ENCODE results near the gene TACR2.

DNA sequence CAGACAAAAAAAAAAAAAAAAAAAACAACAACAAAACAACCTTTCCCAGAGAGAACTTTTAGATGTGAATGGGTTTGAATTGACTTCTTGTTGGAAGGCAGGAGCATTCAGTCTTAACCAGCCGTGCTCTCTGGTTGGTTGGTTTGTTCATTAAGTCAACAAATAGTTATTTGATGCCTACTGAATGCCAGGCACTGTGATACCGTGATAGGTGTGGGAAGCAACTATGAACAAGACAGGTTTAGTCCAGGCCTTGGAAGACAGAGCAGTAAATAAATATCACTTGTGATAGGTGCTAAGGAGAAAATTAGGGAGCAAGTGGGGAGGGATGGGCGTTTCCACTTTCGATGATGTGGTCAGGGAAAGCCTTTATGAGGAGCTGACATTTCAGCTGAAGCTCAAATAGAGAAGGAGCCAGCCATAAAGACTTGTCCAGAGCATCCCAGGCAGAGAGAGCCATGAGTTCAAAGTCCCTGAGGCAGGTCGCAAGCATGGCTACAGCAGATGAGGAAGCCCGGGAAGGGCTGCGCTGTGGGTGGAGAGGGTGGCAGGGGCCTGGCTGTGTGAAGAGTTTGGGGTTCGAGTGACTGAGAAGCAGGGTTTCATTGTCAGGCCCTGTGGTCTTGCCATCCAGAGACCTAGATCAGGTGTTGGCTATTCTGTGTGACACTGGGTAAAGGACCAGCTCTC is 42.5 kb upstream of the TACR2 start:
- TF ChIP-seq, protein P1, sequence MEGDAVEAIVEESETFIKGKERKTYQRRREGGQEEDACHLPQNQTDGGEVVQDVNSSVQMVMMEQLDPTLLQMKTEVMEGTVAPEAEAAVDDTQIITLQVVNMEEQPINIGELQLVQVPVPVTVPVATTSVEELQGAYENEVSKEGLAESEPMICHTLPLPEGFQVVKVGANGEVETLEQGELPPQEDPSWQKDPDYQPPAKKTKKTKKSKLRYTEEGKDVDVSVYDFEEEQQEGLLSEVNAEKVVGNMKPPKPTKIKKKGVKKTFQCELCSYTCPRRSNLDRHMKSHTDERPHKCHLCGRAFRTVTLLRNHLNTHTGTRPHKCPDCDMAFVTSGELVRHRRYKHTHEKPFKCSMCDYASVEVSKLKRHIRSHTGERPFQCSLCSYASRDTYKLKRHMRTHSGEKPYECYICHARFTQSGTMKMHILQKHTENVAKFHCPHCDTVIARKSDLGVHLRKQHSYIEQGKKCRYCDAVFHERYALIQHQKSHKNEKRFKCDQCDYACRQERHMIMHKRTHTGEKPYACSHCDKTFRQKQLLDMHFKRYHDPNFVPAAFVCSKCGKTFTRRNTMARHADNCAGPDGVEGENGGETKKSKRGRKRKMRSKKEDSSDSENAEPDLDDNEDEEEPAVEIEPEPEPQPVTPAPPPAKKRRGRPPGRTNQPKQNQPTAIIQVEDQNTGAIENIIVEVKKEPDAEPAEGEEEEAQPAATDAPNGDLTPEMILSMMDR (IDR thresholded peaks at IDR 0.05) = no peak
- TF ChIP-seq POLR2A (IDR thresholded peaks at IDR 0.05) = no peak

All from right lobe of liver (tissue), 4 donors.